WTC11 (cell line): Measurements from ENCODE around the gene ABITRAM.

Source experiments
- ATF3 ChIP-seq: sonication (generic); formaldehyde crosslinking; conservative IDR thresholded peaks from 2 replicates; pipeline ENCODE4 v1.8.1; 2022; ENCODE audit warnings: mild to moderate bottlenecking, missing genetic modification reagents
- CTCF ChIP-seq: fragments of 200-600 bp; IDR thresholded peaks from 2 replicates; pipeline ENCODE4 v1.8.0; 2022; ENCODE audit warnings: antibody characterized with exemption
- GABPB1 ChIP-seq: sonication (generic); formaldehyde crosslinking; IDR thresholded peaks from 2 replicates; pipeline ENCODE4 v1.8.1; 2023; ENCODE audit warnings: mild to moderate bottlenecking, missing genetic modification reagents
- PRRX2 ChIP-seq: fragments of 250-450 bp; sonication (Bioruptor Pico); IDR thresholded peaks from 2 replicates; pipeline ENCODE4 v1.8.0; 2021; ENCODE audit warnings: mild to moderate bottlenecking
- TEAD4 ChIP-seq: sonication (generic); formaldehyde crosslinking; IDR thresholded peaks from 2 replicates; pipeline ENCODE4 v1.8.0; 2022; ENCODE audit warnings: mild to moderate bottlenecking, missing genetic modification reagents
- TP53 ChIP-seq: sonication (generic); formaldehyde crosslinking; IDR thresholded peaks from 2 replicates; pipeline ENCODE4 v1.8.1; 2023; ENCODE audit warnings: mild to moderate bottlenecking, missing genetic modification reagents
- USF1 ChIP-seq: sonication (generic); formaldehyde crosslinking; IDR thresholded peaks from 2 replicates; pipeline ENCODE4 v1.8.0; 2022; ENCODE audit warnings: mild to moderate bottlenecking, missing genetic modification reagents
- ZNF512 ChIP-seq: sonication (generic); formaldehyde crosslinking; IDR thresholded peaks from 2 replicates; pipeline ENCODE4 v1.8.1; 2022; ENCODE audit warnings: missing genetic modification reagents, borderline replicate concordance

GRCh38 chr9:108889649-108890067 is 44.5 kb upstream of the ABITRAM start:
- TF ChIP-seq CTCF (no peak), PRRX2 (CRISPR knock-in tag) (no peak), ZNF512 (CRISPR knock-in tag) (no peak), TP53 (CRISPR knock-in tag) (no peak), TEAD4 (CRISPR knock-in tag) (no peak), ATF3 (no peak), USF1 (no peak), GABPB1 (CRISPR knock-in tag) (no peak)
